Esophagus muscularis mucosa (tissue), 4 donors: ENCODE measurements around the gene TNFSF8. TPM values are rescaled to one million over a fixed set of nuclear protein-coding genes. Genes with fewer than 3 reads are reported as not detected.

ENCODE experiments used
- DNase-seq: peaks from one replicate; pipeline ENCODE4 v3.0.0-alpha.2; 2017; ENCODE audit errors: extremely low spot score
- H3K27ac ChIP-seq, 4 donors: fragments of 200-600 bp; sonication (generic); replicated peaks in 1 of 4; 1 replicate in 3 of 4; 2 replicates in 1 of 4; pipeline ENCODE4 v1.5.1; 2016 to 2019; ENCODE audit warnings: mild to moderate bottlenecking in 1 of 4
- H3K27me3 ChIP-seq, 4 donors: fragments of 200-600 bp; sonication (generic); one replicate each; pipeline versions ENCODE4 v1.5.1 to v1.6.0; 2016 to 2019
- H3K36me3 ChIP-seq, 4 donors: fragments of 200-600 bp; sonication (generic); one replicate each; pipeline ENCODE4 v1.5.1; 2016 to 2019
- H3K4me1 ChIP-seq, 4 donors: fragments of 200-600 bp; sonication (generic); one replicate each; pipeline ENCODE4 v1.5.1; 2016 to 2019
- H3K4me3 ChIP-seq, 4 donors: fragments of 200-600 bp; sonication (generic); 1 replicate in 2 of 4; 2 replicates in 2 of 4; pipeline ENCODE4 v1.5.1; 2016 to 2019; ENCODE audit warnings: mild to moderate bottlenecking in 4 of 4, moderate library complexity in 1 of 4
- H3K9me3 ChIP-seq, 4 donors: fragments of 200-600 bp; sonication (generic); 1 replicate in 3 of 4; 2 replicates in 1 of 4; pipeline ENCODE4 v1.5.1; 2016 to 2019
- CTCF ChIP-seq, 3 experiments: fragments of 200-600 bp in 2 of 3; fragments of 450-650 bp in 1 of 3; sonication (generic) in 2 of 3; IDR thresholded peaks; one replicate each; pipeline ENCODE4 v1.5.1; 2017 to 2019; ENCODE audit warnings: antibody characterized with exemption in 3 of 3, mild to moderate bottlenecking in 2 of 3, moderate library complexity in 1 of 3
- EP300 ChIP-seq: sonication (generic); formaldehyde crosslinking; IDR thresholded peaks from one replicate; pipeline ENCODE4 v1.6.1; 2017; ENCODE audit warnings: antibody characterized with exemption
- POLR2A ChIP-seq: fragments of 450-650 bp; IDR thresholded peaks from one replicate; pipeline ENCODE4 v1.6.1; 2017; ENCODE audit warnings: antibody characterized with exemption, moderate library complexity, mild to moderate bottlenecking, low read depth
- POLR2AphosphoS5 ChIP-seq, 2 donors: sonication (generic); formaldehyde crosslinking; IDR thresholded peaks; one replicate each; pipeline ENCODE4 v1.6.1; 2017; ENCODE audit warnings: antibody characterized with exemption in 2 of 2
- WGBS: methylation state at CpG from one replicate; pipeline ENCODE4 v1.1.5; 2018; 5-methylcytosine and 5-hydroxymethylcytosine counted together
- intact Hi-C: fragments of 100-400 bp; cut with DNase I; formaldehyde crosslinking; loops from one replicate; pipeline ENCODE4 v1.15.1; 2023
- total RNA-seq, 4 donors: library from RNA; depleted of rRNA; stranded (reverse); fragments of >200 nt; gene quantifications; one replicate each; pipeline versions ENCODE4 v1.1.0 to v1.2.1, GENCODE V29; 2016

Gene TNFSF8
- total RNA-seq, 4 donors from 2014 or later: 0.46 to 4.0 (median 1.4) TPM

GRCh38 chr9:114968671-114969070 is 38.3 kb upstream of the TNFSF8 start:
- H3K4me1 ChIP-seq: no peaks in the 10 kb centered on the region
- intact Hi-C loops: no loop called here
- TF ChIP-seq EP300: no peak
- H3K9me3 ChIP-seq: no peaks in the 10 kb centered on the region
- 21% methylated on average over 1 of the region's 1 CpG for WGBS
- no peak for DNase-seq
- H3K27me3 ChIP-seq: no peaks in the 10 kb centered on the region
- H3K36me3 ChIP-seq: no peaks in the 10 kb centered on the region
- H3K4me3 ChIP-seq: no peak overlapping the region
- no peak overlapping the region for H3K27ac ChIP-seq

DNA sequence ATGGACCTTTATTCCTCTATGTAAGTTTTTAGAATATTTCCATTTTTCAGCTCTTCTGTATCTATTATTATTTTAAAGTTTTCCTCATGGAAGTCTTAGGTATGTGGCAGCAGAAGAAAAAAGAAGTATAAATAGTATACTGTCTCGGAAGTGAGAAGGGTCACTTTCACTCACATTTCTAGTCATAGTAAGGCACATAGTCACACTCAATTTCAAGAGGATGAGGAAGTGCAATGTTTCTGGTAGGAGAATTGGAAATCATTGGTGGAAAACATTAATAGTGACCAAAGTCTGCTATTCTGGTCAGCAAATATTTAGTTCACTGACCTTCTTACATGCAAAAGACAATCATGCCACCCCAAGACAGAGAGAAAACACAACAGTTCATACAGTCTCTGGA is 35.2 kb upstream of the TNFSF8 start:
- DNase-seq: no peak
- no peak overlapping the region for H3K27ac ChIP-seq
- no peaks in the 10 kb centered on the region for H3K27me3 ChIP-seq
- H3K4me3 ChIP-seq: no peak overlapping the region
- no peak for TF ChIP-seq CTCF (IDR thresholded peaks at IDR 0.05)
- no peak for TF ChIP-seq EP300
- TF ChIP-seq POLR2AphosphoS5 (IDR thresholded peaks at IDR 0.05): no peak
- no peak for TF ChIP-seq POLR2A
- 83% methylated on average over 1 of the region's 1 CpG for WGBS
- no peaks in the 10 kb centered on the region for H3K36me3 ChIP-seq
- H3K4me1 ChIP-seq: no peaks in the 10 kb centered on the region
- intact Hi-C loops: no loop called here
- H3K9me3 ChIP-seq: peaks cover 0 to 14% (median 4%) of the 10 kb centered on the region in 4 donors

- intact Hi-C loops: no loop called here
- no peak overlapping the region for H3K4me3 ChIP-seq
- H3K4me1 ChIP-seq: no peaks in the 10 kb centered on the region
- H3K27me3 ChIP-seq: no peaks in the 10 kb centered on the region
- 80% methylated on average over 7 of the region's 7 CpGs for WGBS
- no peak for DNase-seq
- H3K9me3 ChIP-seq: peaks cover 0 to 28% (median 4%) of the 10 kb centered on the region in 4 donors
- no peak for TF ChIP-seq POLR2A
- no peak for TF ChIP-seq EP300
- TF ChIP-seq POLR2AphosphoS5 (IDR thresholded peaks at IDR 0.05): no peak
- no peak for TF ChIP-seq CTCF (IDR thresholded peaks at IDR 0.05)
- no peaks in the 10 kb centered on the region for H3K36me3 ChIP-seq
- H3K27ac ChIP-seq: no peak overlapping the region
Observed at GRCh38 chr9:114962809-114963208, 32.4 kb upstream of the TNFSF8 start.

- 80% methylated on average over 3 of the region's 3 CpGs for WGBS
- no peak for DNase-seq
Observed at GRCh38 chr9:114960276-114960675, 29.9 kb upstream of the TNFSF8 start.

DNA sequence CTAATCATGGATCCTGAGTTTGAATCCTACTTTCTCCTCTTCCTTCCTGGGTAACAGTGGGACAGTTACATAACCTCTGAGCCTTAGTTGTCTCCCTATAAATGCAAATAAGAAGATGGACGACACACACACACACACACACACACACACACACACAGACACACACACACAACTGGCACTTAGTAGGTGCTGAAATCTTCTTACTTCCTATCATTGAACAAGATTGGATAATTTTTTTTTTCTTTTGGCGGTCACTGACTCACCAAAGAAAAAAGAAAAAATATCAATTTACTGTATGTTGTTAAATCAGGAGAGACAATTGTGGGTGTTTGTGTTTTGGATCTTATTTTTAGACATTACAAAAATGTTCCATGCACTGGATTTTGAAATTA is 28.4 kb upstream of the TNFSF8 start:
- WGBS: 76% methylated on average over 2 of the region's 2 CpGs
- H3K27ac ChIP-seq: no peak overlapping the region
- intact Hi-C loops: no loop called here
- H3K9me3 ChIP-seq: peaks cover 0 to 28% (median 4%) of the 10 kb centered on the region in 4 donors
- H3K36me3 ChIP-seq: no peaks in the 10 kb centered on the region
- TF ChIP-seq POLR2A: no peak
- no peak for TF ChIP-seq POLR2AphosphoS5 (IDR thresholded peaks at IDR 0.05)
- no peak for TF ChIP-seq CTCF (IDR thresholded peaks at IDR 0.05)
- TF ChIP-seq EP300: no peak
- H3K4me3 ChIP-seq: no peak overlapping the region
- no peak for DNase-seq
- H3K27me3 ChIP-seq: no peaks in the 10 kb centered on the region
- H3K4me1 ChIP-seq: peaks cover 0 to 5% (median under 1%) of the 10 kb centered on the region in 4 donors

More at GRCh38 chr9:114960276-114960675, 29.9 kb upstream of the TNFSF8 start:
- no peak overlapping the region for H3K27ac ChIP-seq
- no peaks in the 10 kb centered on the region for H3K27me3 ChIP-seq
- H3K9me3 ChIP-seq: peaks cover 0 to 28% (median 4%) of the 10 kb centered on the region in 4 donors
- no peaks in the 10 kb centered on the region for H3K4me1 ChIP-seq
- no peak for TF ChIP-seq CTCF (IDR thresholded peaks at IDR 0.05)
- no peak for TF ChIP-seq EP300
- H3K36me3 ChIP-seq: no peaks in the 10 kb centered on the region
- no peak overlapping the region for H3K4me3 ChIP-seq
- intact Hi-C loops: no loop called here
